AG04449 (cell line): Measurements from ENCODE around the gene LUM.
"Not testable (repeated sequence)": the region's sequence is repeated elsewhere in the genome, so short reads cannot be mapped to it uniquely, and the experiment has no call there.

Source experiments
- CTCF ChIA-PET: fragments of 350-600 bp; formaldehyde crosslinking; extraction: SDS; loops from one replicate; lab custom pipeline; 2021; ENCODE audit warnings: antibody characterized with exemption; lab: Yijun Ruan, JAX
- POLR2A ChIA-PET: fragments of 400-600, 350-600 bp; formaldehyde crosslinking; extraction: SDS; loops from one replicate; lab custom pipeline; 2020; ENCODE audit warnings: antibody characterized with exemption, inconsistent platforms; lab: Yijun Ruan, JAX
- DNase-seq: peaks from one replicate; pipeline ENCODE4 v3.0.0-alpha.2; 2010; ENCODE audit warnings: low read depth, low spot score
- H3K4me3 ChIP-seq: 2 replicates; pipeline ENCODE4 v1.5.1; 2011; ENCODE audit warnings: low read depth, mild to moderate bottlenecking, control low read depth, low read length
- TF ChIP-seq, protein P1 (sequence below): IDR thresholded peaks from one replicate; pipeline ENCODE4 v1.5.1; 2011; ENCODE audit warnings: mild to moderate bottlenecking, moderate library complexity, low read length, control low read depth, inconsistent platforms; ENCODE audit not compliant: insufficient read depth; ENCODE audit errors: missing control alignments

Gene LUM

DNA sequence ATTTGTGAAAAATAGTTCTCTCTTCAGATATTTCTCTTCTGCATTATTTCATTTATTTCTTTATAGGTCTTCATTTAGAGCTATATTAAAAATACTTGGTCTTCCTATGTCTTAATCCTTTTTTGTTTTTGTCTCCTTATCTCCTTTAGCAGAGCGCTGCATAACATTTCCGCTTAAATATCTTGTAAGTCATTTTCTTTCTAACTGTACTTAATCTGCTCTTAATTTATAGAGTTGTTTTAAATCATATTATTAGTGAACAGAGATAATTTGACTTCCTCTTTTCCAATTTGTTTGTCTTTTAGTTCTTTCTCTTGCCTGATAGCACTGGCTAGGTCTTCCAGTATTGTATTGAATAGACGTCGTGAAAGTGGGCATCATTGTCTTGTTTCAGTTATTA lies 18.0 kb downstream of the LUM start:
- no peak overlapping the region for H3K4me3 ChIP-seq
- POLR2A ChIA-PET, result no interaction called here
- DNase-seq, result no peak
- CTCF ChIA-PET, result interaction anchor here (2.4 kb wide), 1 partner anchor 17 kb away, joined by 7 read pairs; no protein-coding TSS in a partner anchor
- TF ChIP-seq, protein P1, sequence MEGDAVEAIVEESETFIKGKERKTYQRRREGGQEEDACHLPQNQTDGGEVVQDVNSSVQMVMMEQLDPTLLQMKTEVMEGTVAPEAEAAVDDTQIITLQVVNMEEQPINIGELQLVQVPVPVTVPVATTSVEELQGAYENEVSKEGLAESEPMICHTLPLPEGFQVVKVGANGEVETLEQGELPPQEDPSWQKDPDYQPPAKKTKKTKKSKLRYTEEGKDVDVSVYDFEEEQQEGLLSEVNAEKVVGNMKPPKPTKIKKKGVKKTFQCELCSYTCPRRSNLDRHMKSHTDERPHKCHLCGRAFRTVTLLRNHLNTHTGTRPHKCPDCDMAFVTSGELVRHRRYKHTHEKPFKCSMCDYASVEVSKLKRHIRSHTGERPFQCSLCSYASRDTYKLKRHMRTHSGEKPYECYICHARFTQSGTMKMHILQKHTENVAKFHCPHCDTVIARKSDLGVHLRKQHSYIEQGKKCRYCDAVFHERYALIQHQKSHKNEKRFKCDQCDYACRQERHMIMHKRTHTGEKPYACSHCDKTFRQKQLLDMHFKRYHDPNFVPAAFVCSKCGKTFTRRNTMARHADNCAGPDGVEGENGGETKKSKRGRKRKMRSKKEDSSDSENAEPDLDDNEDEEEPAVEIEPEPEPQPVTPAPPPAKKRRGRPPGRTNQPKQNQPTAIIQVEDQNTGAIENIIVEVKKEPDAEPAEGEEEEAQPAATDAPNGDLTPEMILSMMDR, result no peak

DNA sequence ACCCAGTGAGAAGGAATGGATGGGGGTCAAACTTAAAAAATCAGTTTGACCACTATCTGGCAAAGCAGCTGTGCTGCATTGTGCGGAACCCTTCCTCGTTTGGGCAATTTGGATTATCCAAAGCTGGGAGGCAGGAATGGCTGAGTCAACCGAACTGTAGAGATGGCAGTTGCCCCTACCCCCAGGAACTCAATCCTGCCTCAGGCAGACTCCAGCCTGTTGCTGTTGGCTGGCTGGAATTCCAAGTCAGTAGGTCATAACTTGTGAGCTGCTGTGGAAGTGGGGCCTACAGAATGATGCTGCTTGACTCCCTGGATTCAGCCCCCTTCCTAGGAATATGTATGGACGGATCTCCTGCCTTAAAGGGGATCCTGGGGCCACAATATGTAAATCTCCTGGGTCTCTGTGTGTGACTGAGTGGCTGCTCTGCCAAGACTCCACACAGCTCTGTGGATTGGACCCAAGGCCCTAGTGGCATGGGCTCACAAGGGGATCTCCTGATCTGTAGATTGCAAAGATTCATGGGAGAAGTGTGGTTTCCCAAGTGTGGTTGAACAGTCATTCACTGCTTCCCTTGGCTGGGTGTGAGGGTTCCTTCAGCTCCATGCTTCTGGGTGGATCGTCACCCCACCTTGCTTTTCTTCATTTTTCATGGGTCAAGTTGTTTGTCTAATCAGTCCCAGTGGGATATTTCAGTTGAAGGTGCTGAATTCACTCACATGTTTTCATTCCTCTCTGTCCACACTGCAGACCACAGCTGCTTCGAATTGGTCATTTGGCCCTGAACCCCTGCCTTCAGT lies 19.2 kb downstream of the LUM start:
- H3K4me3 ChIP-seq, result no peak overlapping the region
- POLR2A ChIA-PET, result no interaction called here
- no peak for DNase-seq
- CTCF ChIA-PET, result interaction anchor here (0.7 to 2.4 kb wide), 3 partner anchors 16 to 36 kb away, joined by 3 to 7 read pairs (median 5); no protein-coding TSS in a partner anchor
- TF ChIP-seq, protein P1, result no peak

DNA sequence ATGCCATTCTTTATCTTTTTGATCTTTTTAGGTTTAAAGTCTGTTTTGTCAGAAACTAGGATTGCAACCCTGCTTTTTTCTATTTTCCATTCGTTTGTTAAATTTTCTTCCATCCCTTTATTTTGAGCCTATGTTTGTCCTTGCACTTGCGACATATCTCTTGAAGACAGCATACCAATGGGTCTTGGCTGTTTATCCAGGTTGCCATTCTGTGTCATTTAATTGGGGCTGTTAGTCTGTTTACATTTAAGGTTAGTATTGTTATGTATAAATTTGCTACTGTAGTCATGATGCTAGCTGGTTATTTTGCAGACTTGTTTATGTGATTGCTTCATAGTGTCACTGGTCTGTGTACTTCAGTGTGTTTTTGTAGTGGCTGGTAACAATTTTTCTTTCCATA lies 21.3 kb downstream of the LUM start:
- CTCF ChIA-PET, result interaction anchor here (1.4 kb wide), 1 partner anchor 20 kb away, joined by 3 read pairs; no protein-coding TSS in a partner anchor
- POLR2A ChIA-PET, result not testable (repeated sequence)

DNA sequence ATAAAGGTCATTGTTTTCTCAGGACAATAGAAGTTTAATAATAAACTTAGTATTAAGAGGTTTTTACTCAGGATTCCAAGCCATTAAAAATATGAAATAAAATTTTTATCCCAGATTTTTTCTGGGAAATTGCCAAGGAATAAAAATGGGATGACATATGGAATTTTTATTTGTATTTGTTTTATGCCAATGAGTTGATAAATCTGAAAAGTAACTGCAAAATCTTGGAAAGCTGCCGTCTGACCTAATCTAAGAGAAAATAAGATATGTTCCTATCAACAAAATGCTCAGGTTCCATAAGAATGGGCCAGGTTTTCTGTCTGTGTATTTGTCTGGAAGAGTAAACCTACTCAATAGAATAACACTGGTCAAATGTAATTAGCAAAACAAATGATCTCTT lies 31.3 kb downstream of the LUM start:
- ChIA-PET POLR2A (no interaction called here), CTCF (no interaction called here)
- TF ChIP-seq, protein P1, result no peak
- no peak for DNase-seq
- H3K4me3 ChIP-seq, result no peak overlapping the region

More for the DNA sequence above, 21.3 kb downstream of the LUM start:
- not testable (repeated sequence) for H3K4me3 ChIP-seq, DNase-seq

DNA sequence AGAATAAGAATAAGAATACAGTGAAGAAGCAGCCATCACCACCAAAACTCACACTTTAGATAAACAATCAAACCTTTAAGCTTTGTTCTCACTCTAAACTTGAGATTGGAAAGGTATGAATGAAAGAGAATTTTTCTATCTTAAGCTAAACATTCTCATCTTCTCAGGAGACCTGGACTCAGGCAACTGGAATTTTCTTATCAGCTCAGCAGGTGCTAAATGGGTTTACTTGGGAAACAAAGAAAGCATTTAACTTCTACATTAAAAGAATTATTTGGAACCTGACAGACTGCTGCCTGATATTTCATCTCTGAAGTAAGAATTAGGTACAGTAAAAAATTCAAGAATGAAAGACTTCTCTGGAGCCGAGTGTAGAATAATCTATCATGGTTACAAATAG lies 32.8 kb downstream of the LUM start:
- POLR2A ChIA-PET, result no interaction called here
- TF ChIP-seq, protein P1, result no peak
- no peak for DNase-seq
- CTCF ChIA-PET, result no interaction called here
- H3K4me3 ChIP-seq, result no peak overlapping the region

DNA sequence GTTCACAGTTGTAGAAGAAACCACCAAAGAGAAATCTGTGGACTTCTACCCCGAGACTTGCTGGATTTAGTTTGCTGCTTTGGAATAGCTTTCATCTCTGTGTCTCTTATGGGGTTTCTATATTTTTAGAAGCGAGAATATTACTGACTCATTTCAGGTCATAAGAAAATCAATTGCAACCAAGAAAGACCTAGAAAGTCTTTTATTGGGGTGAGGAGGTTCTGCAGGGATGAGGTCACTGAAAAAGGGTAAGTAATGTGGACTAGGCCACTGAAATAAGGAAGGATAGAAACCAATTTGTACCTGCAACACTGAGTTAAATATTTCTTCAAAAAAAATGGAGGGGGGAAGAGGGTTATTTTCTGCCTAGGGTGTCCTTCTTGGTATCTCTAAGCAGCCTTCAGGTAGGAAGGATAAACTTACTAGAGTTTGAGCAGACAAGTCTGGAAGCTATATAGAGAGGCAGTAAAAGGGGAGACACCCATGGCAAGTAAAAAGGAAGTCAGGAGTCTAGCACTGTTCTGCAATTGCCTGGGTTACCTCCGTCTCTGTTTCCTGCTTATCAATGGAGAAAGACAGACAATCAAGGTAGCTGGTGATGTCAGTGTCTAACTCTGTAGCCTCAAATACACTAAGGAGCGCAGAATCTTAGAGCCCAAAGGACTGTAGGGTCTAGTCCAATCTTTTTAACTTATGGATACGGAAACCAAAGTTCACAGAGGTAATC lies 33.9 kb downstream of the LUM start:
- TF ChIP-seq, protein P1, result no peak
- H3K4me3 ChIP-seq, result no peak overlapping the region
- ChIA-PET CTCF (no interaction called here), POLR2A (no interaction called here)
- DNase-seq, result no peak
